ENCODE data around the gene LIPI.

GRCh38 chr21:14223365-14223764 is 12.6 kb upstream of the LIPI start:
- TF ChIP-seq CTCF (IDR thresholded peaks at IDR 0.05) (no peak), POLR2A (IDR thresholded peaks at IDR 0.05) (no peak)

Measured in heart left ventricle (tissue), 13 donors.